Body of pancreas (tissue), 4 donors: ENCODE results near the gene FUT7.

Experiments used
- CTCF ChIP-seq, 7 experiments: fragments of 450-650 bp in 4 of 7; fragments of 200-600 bp in 3 of 7; sonication (generic) in 3 of 7; IDR thresholded peaks; one replicate each; pipeline ENCODE4 v1.5.1; 2016 to 2019; ENCODE audit warnings: antibody characterized with exemption in 7 of 7
- POLR2A ChIP-seq, 3 donors: fragments of 450-650 bp; IDR thresholded peaks; one replicate each; pipeline ENCODE4 v1.6.1; 2016; ENCODE audit warnings: antibody characterized with exemption in 3 of 3, mild to moderate bottlenecking in 2 of 3

- TF ChIP-seq CTCF (IDR thresholded peaks at IDR 0.05) (no peak), POLR2A (IDR thresholded peaks at IDR 0.05) (no peak)
Measured at GRCh38 chr9:136990242-136990911, 41.5 kb downstream of the FUT7 start.
